Immature natural killer cell (primary cell): ENCODE measurements around the gene CALN1. TPM values are rescaled to one million over a fixed set of nuclear protein-coding genes. Genes with fewer than 3 reads are reported as not detected.

Experiments
- DNase-seq, 3 donors: peaks; one replicate each; pipeline ENCODE4 v3.0.0; 2022; ENCODE audit warnings: mixed read lengths in 1 of 3
- H3K27ac Mint-ChIP-seq, 6 donors: one replicate each; pipeline ENCODE4 v1.8.0; 2020; ENCODE audit warnings: mixed read lengths in 6 of 6, mild to moderate bottlenecking in 5 of 6, inconsistent platforms in 4 of 6, moderate library complexity in 3 of 6
- H3K27me3 Mint-ChIP-seq, 3 donors: one replicate each; pipeline ENCODE4 v1.8.0; 2020 to 2021; ENCODE audit warnings: low read depth in 3 of 3, mild to moderate bottlenecking in 3 of 3, mixed read lengths in 3 of 3, moderate library complexity in 3 of 3, inconsistent platforms in 1 of 3
- H3K36me3 Mint-ChIP-seq, 3 donors: one replicate each; pipeline ENCODE4 v1.8.0; 2020; ENCODE audit warnings: mixed read lengths in 3 of 3, inconsistent platforms in 2 of 3, mild to moderate bottlenecking in 2 of 3
- H3K4me1 Mint-ChIP-seq, 2 donors: one replicate each; pipeline ENCODE4 v1.8.0; 2020; ENCODE audit warnings: inconsistent platforms in 2 of 2, mild to moderate bottlenecking in 2 of 2, mixed read lengths in 2 of 2, moderate library complexity in 1 of 2
- H3K4me3 Mint-ChIP-seq, 5 donors: one replicate each; pipeline ENCODE4 v1.8.0; 2020; ENCODE audit warnings: mild to moderate bottlenecking in 5 of 5, mixed read lengths in 5 of 5, inconsistent platforms in 3 of 5, moderate library complexity in 3 of 5
- H3K9me3 Mint-ChIP-seq, 6 donors: one replicate each; pipeline ENCODE4 v1.8.0; 2020; ENCODE audit warnings: mild to moderate bottlenecking in 6 of 6, mixed read lengths in 6 of 6, inconsistent platforms in 4 of 6, moderate library complexity in 3 of 6
- polyA plus RNA-seq, 3 donors: library from polyadenylated mRNA; unstranded; fragments of 300-500 nt; fragmentation: Illumina TruSeq; gene quantifications; one replicate each; pipeline ENCODE4 v1.2.3, GENCODE V29; 2021

Gene CALN1
- polyA plus RNA-seq, 3 donors from 2014 or later = not detected

GRCh38 chr7:71870812-71871211, 541.3 kb downstream of the CALN1 start:
- H3K9me3 Mint-ChIP-seq = peaks cover 4 to 15% (median 7%) of the 10 kb centered on the region in 6 donors
- DNase-seq = no peak
- H3K4me3 Mint-ChIP-seq = no peak overlapping the region
- H3K27ac Mint-ChIP-seq = no peak overlapping the region
- no peaks in the 10 kb centered on the region for H3K36me3 Mint-ChIP-seq
- no peaks in the 10 kb centered on the region for H3K27me3 Mint-ChIP-seq
- no peaks in the 10 kb centered on the region for H3K4me1 Mint-ChIP-seq

- Mint-ChIP-seq H3K4me1 (no peaks in the 10 kb centered on the region), H3K36me3 (no peaks in the 10 kb centered on the region), H3K27me3 (no peaks in the 10 kb centered on the region), H3K9me3 (peaks cover 0 to 15% (median 4%) of the 10 kb centered on the region in 6 donors), H3K4me3 (no peak overlapping the region), H3K27ac (no peak overlapping the region)
- DNase-seq = no peak
Observed at GRCh38 chr7:71868797-71869196, 543.3 kb downstream of the CALN1 start.

GRCh38 chr7:71867626-71868025, 544.5 kb downstream of the CALN1 start:
- no peaks in the 10 kb centered on the region for H3K36me3 Mint-ChIP-seq
- no peaks in the 10 kb centered on the region for H3K4me1 Mint-ChIP-seq
- no peaks in the 10 kb centered on the region for H3K27me3 Mint-ChIP-seq
- H3K4me3 Mint-ChIP-seq = no peak overlapping the region
- H3K9me3 Mint-ChIP-seq = peaks cover 0 to 15% (median 4%) of the 10 kb centered on the region in 6 donors
- no peak for DNase-seq
- no peak overlapping the region for H3K27ac Mint-ChIP-seq

GRCh38 chr7:71865172-71865571, 547.0 kb downstream of the CALN1 start:
- H3K27me3 Mint-ChIP-seq = no peaks in the 10 kb centered on the region
- H3K9me3 Mint-ChIP-seq = peaks cover 0 to 15% (median 5%) of the 10 kb centered on the region in 6 donors
- DNase-seq = no peak
- no peaks in the 10 kb centered on the region for H3K36me3 Mint-ChIP-seq
- no peaks in the 10 kb centered on the region for H3K4me1 Mint-ChIP-seq
- no peak overlapping the region for H3K4me3 Mint-ChIP-seq
- no peak overlapping the region for H3K27ac Mint-ChIP-seq

GRCh38 chr7:71864130-71864529, 548.0 kb downstream of the CALN1 start:
- Mint-ChIP-seq H3K4me3 (no peak overlapping the region), H3K27me3 (no peaks in the 10 kb centered on the region), H3K36me3 (no peaks in the 10 kb centered on the region), H3K4me1 (no peaks in the 10 kb centered on the region), H3K27ac (no peak overlapping the region), H3K9me3 (peaks cover 0 to 12% (median 5%) of the 10 kb centered on the region in 6 donors)
- no peak for DNase-seq

- H3K36me3 Mint-ChIP-seq = no peaks in the 10 kb centered on the region
- H3K4me3 Mint-ChIP-seq = no peak overlapping the region
- no peak overlapping the region for H3K27ac Mint-ChIP-seq
- H3K4me1 Mint-ChIP-seq = no peaks in the 10 kb centered on the region
- H3K27me3 Mint-ChIP-seq = peaks cover 0 to 2% (median 0%) of the 10 kb centered on the region in 3 donors
- no peak for DNase-seq
- H3K9me3 Mint-ChIP-seq = peaks cover 0 to 8% (median 2%) of the 10 kb centered on the region in 6 donors
Observed at GRCh38 chr7:71860572-71860971, 551.6 kb downstream of the CALN1 start.

GRCh38 chr7:71857338-71857737, 554.8 kb downstream of the CALN1 start:
- H3K27me3 Mint-ChIP-seq = peaks cover 0 to 2% (median 0%) of the 10 kb centered on the region in 3 donors
- no peak overlapping the region for H3K4me3 Mint-ChIP-seq
- no peak for DNase-seq
- no peaks in the 10 kb centered on the region for H3K4me1 Mint-ChIP-seq
- H3K9me3 Mint-ChIP-seq = peaks cover 0 to 6% (median under 1%) of the 10 kb centered on the region in 6 donors
- H3K27ac Mint-ChIP-seq = no peak overlapping the region
- no peaks in the 10 kb centered on the region for H3K36me3 Mint-ChIP-seq

- H3K36me3 Mint-ChIP-seq = no peaks in the 10 kb centered on the region
- H3K9me3 Mint-ChIP-seq = peaks cover 0 to 5% (median 0%) of the 10 kb centered on the region in 6 donors
- no peak overlapping the region for H3K4me3 Mint-ChIP-seq
- no peaks in the 10 kb centered on the region for H3K4me1 Mint-ChIP-seq
- no peak overlapping the region for H3K27ac Mint-ChIP-seq
- DNase-seq = no peak
- H3K27me3 Mint-ChIP-seq = peaks cover 0 to 2% (median 0%) of the 10 kb centered on the region in 3 donors
Observed at GRCh38 chr7:71854546-71855397, 557.4 kb downstream of the CALN1 start.

- Mint-ChIP-seq H3K4me1 (no peaks in the 10 kb centered on the region), H3K4me3 (no peak overlapping the region), H3K27ac (no peak overlapping the region), H3K27me3 (no peaks in the 10 kb centered on the region), H3K36me3 (no peaks in the 10 kb centered on the region), H3K9me3 (peaks cover 0 to 6% (median 0%) of the 10 kb centered on the region in 6 donors)
- no peak for DNase-seq
Observed at GRCh38 chr7:71851776-71852498, 560.2 kb downstream of the CALN1 start.

- no peaks in the 10 kb centered on the region for H3K27me3 Mint-ChIP-seq
- H3K4me1 Mint-ChIP-seq = no peaks in the 10 kb centered on the region
- no peak for DNase-seq
- H3K36me3 Mint-ChIP-seq = no peaks in the 10 kb centered on the region
- H3K9me3 Mint-ChIP-seq = peaks cover 0 to 8% (median 0%) of the 10 kb centered on the region in 6 donors
- no peak overlapping the region for H3K27ac Mint-ChIP-seq
- no peak overlapping the region for H3K4me3 Mint-ChIP-seq
Observed at GRCh38 chr7:71846160-71846559, 566.0 kb downstream of the CALN1 start.

- H3K4me1 Mint-ChIP-seq = no peaks in the 10 kb centered on the region
- no peak overlapping the region for H3K27ac Mint-ChIP-seq
- peaks cover 0 to under 1% (median 0%) of the 10 kb centered on the region in 3 donors for H3K27me3 Mint-ChIP-seq
- no peaks in the 10 kb centered on the region for H3K36me3 Mint-ChIP-seq
- H3K9me3 Mint-ChIP-seq = peaks cover 0 to 6% (median 0%) of the 10 kb centered on the region in 6 donors
- DNase-seq = no peak
- H3K4me3 Mint-ChIP-seq = no peak overlapping the region
Observed at GRCh38 chr7:71843676-71844075, 568.5 kb downstream of the CALN1 start.

GRCh38 chr7:71842786-71843185, 569.4 kb downstream of the CALN1 start:
- Mint-ChIP-seq H3K9me3 (peaks cover 0 to 2% (median 0%) of the 10 kb centered on the region in 6 donors), H3K36me3 (no peaks in the 10 kb centered on the region), H3K27me3 (peaks cover 0 to 2% (median 0%) of the 10 kb centered on the region in 3 donors), H3K4me1 (no peaks in the 10 kb centered on the region), H3K27ac (no peak overlapping the region), H3K4me3 (no peak overlapping the region)
- no peak for DNase-seq

- no peak overlapping the region for H3K4me3 Mint-ChIP-seq
- H3K27ac Mint-ChIP-seq = no peak overlapping the region
- H3K9me3 Mint-ChIP-seq = peaks cover 0 to 2% (median 0%) of the 10 kb centered on the region in 6 donors
- no peaks in the 10 kb centered on the region for H3K4me1 Mint-ChIP-seq
- peaks cover 0 to 2% (median 0%) of the 10 kb centered on the region in 3 donors for H3K27me3 Mint-ChIP-seq
- H3K36me3 Mint-ChIP-seq = no peaks in the 10 kb centered on the region
- DNase-seq = no peak
Observed at GRCh38 chr7:71842381-71842780, 569.8 kb downstream of the CALN1 start.

- no peaks in the 10 kb centered on the region for H3K4me1 Mint-ChIP-seq
- no peak overlapping the region for H3K4me3 Mint-ChIP-seq
- peaks cover 0 to 14% (median 3%) of the 10 kb centered on the region in 6 donors for H3K9me3 Mint-ChIP-seq
- H3K27me3 Mint-ChIP-seq = peaks cover 0 to 2% (median 0%) of the 10 kb centered on the region in 3 donors
- no peaks in the 10 kb centered on the region for H3K36me3 Mint-ChIP-seq
- no peak for DNase-seq
- H3K27ac Mint-ChIP-seq = no peak overlapping the region
Observed at GRCh38 chr7:71835056-71835455, 577.1 kb downstream of the CALN1 start.
